Islet of Langerhans (tissue), 1 donor: Measurements from ENCODE around the gene SPATA2L.
A peak's percentile ranks its signal among the peaks of the same experiment; 100 is the strongest.
"Not testable (repeated sequence)": the region's sequence is repeated elsewhere in the genome, so short reads cannot be mapped to it uniquely, and the experiment has no call there.

Source experiments
- FAIRE-seq: peaks from one replicate; lab custom pipeline; 2011; peaks lifted over from hg19 to GRCh38; lab: Jason Lieb, UNC

SPATA2L gene

GRCh38 chr16:89689142-89689541, 12.4 kb downstream of the SPATA2L start:
- FAIRE-seq = no peak

- FAIRE-seq = no peak
Observed at GRCh38 chr16:89688395-89688794, 13.1 kb downstream of the SPATA2L start.

GRCh38 chr16:89687092-89687940, 14.2 kb downstream of the SPATA2L start:
- FAIRE-seq = no peak

- peak; percentile 60 for FAIRE-seq
Observed at GRCh38 chr16:89686520-89687091, 14.9 kb downstream of the SPATA2L start, which contains the start of gene CDK10. TSS of gene CDK10 (plus strand) at chr16:89686689. CDS start at chr16:89686711, 22 bp downstream.

GRCh38 chr16:89685916-89686315, 15.6 kb downstream of the SPATA2L start:
- no peak for FAIRE-seq

- no peak for FAIRE-seq
Observed at GRCh38 chr16:89678258-89678657, 23.2 kb downstream of the SPATA2L start.

- no peak for FAIRE-seq
Observed at GRCh38 chr16:89672177-89672941, 29.1 kb downstream of the SPATA2L start.

- not testable (repeated sequence) for FAIRE-seq
Observed at GRCh38 chr16:89671565-89671964, 29.9 kb downstream of the SPATA2L start.

- no peak for FAIRE-seq
Observed at GRCh38 chr16:89670496-89671431, 30.7 kb downstream of the SPATA2L start.

GRCh38 chr16:89669755-89670154, 31.8 kb downstream of the SPATA2L start:
- FAIRE-seq = no peak

- no peak for FAIRE-seq
Observed at GRCh38 chr16:89668790-89669158, 32.7 kb downstream of the SPATA2L start.

- no peak for FAIRE-seq
Observed at GRCh38 chr16:89667633-89668032, 33.9 kb downstream of the SPATA2L start.

- not testable (repeated sequence) for FAIRE-seq
Observed at GRCh38 chr16:89667000-89667399, 34.5 kb downstream of the SPATA2L start.

- FAIRE-seq = not testable (repeated sequence)
Observed at GRCh38 chr16:89664238-89664637, 37.3 kb downstream of the SPATA2L start.

- FAIRE-seq = no peak
Observed at GRCh38 chr16:89661215-89661614, 40.3 kb downstream of the SPATA2L start.

GRCh38 chr16:89660146-89660545, 41.4 kb downstream of the SPATA2L start:
- FAIRE-seq = no peak

- no peak for FAIRE-seq
Observed at GRCh38 chr16:89658221-89658879, 43.2 kb downstream of the SPATA2L start.

- FAIRE-seq = no peak
Observed at GRCh38 chr16:89657442-89658220, 43.9 kb downstream of the SPATA2L start, which contains the start of the genes CHMP1A and SPATA33. TSS of gene CHMP1A (minus strand) at chr16:89657708. CDS start at chr16:89657588, 120 bp downstream. TSS of gene SPATA33 (plus strand) at chr16:89657836. CDS start at chr16:89657912, 76 bp downstream.

GRCh38 chr16:89656435-89657121, 44.9 kb downstream of the SPATA2L start:
- no peak for FAIRE-seq
